ENCODE measurements around the gene BOK. TPM values are rescaled to one million over a fixed set of nuclear protein-coding genes. Genes with fewer than 3 reads are reported as not detected.

The BOK gene
- total and polyA plus RNA-seq, 2 of the 13 experiments (the other 11 are each of a cell fraction or from before 2014, with no cell fraction given): 35.5 to 39.2 TPM

DNA sequence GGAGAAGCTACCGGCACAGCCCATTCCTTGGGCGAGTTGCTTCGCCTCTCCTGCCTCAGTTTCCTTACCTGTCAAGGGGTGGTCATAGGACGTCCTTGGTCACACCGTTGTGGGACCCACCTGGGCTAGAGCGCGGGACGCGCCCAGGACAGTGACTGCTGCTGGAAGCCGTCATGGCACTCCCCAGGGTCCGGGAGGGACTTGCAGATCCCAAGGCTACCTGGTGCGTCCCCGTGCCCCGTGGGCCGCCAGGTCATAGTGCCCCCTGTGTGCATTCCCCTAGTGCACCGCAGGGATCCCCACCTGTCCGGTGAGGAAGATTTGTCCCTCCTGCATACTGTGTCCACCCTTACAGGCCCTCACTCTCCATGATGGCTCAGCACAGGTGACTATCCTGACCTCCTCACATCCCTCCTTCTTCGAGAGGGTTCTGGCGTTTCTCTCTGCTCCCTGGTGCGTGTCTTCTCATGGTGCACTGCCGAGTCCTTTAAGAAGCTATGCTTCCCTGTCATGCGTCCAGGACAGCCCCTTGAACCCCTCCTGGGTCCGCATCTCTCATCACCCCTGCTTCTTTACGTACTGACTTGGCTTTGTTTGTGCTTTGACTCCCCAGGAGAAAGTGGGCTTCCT lies 49.3 kb upstream of the BOK start:
- POLR2A ChIA-PET: no interaction called here
- ATAC-seq (no peak), DNase-seq (ENCODE audit: low spot score) (no peak), FAIRE-seq (no peak)
- BruUV-seq (replicated peaks): TSS peak; percentile 55
- in situ Hi-C loops (cut with HindIII; ENCODE audit: extremely low pct_ligation_motif_present, low pct_unique_long_range_greater_than_20kb) (no loop called here), intact Hi-C loops (cut with micrococcal nuclease; ENCODE audit: unreplicated experiment) (loop anchor here (10.0 kb wide), 1 partner anchor 154 kb away; the partner anchor contains the start of gene FARP2)
- H2AFZ ChIP-seq (ENCODE audit: low read length): no peak overlapping the region
- peaks cover 58% of the 10 kb centered on the region for H3K4me1 ChIP-seq (ENCODE audit: insufficient read depth, low read length)
- H3K9ac ChIP-seq (ENCODE audit: insufficient read depth, low read depth, low read length): peak overlapping the region; percentile 57
- H3K4me3 ChIP-seq (replicated peaks in 1 of 3; ENCODE audit: insufficient read depth in 1 of 3, low read depth in 2 of 3, low read length in 3 of 3): peak overlapping the region in 1 of 3 experiments; percentile 47; a peak in 3 of 6 replicates
- peaks cover 36% of the 10 kb centered on the region for H3K79me2 ChIP-seq (ENCODE audit: insufficient read depth, low read length)
- H4K20me1 ChIP-seq (ENCODE audit: insufficient read depth, low read length): peaks cover 28% of the 10 kb centered on the region; the same call in 1 of the 2 replicates
- WGBS (ENCODE audit: low lambda C conversion rate): 89% methylated on average over 24 of the region's 24 CpGs
- H3K9me3 ChIP-seq (ENCODE audit: low read length): no peaks in the 10 kb centered on the region
- CTCF ChIA-PET (ENCODE audit: low intra/inter-chr PET ratio, low total read pairs): no interaction called here
- H3K27me3 ChIP-seq (ENCODE audit: control insufficient read depth in 1 of 2, insufficient read depth in 2 of 2, low read length in 2 of 2): no peaks in the 10 kb centered on the region
- H3K4me2 ChIP-seq (ENCODE audit: low read depth, low read length): peak overlapping the region; percentile 52
- peak overlapping the region; percentile 59 for H3K27ac ChIP-seq (ENCODE audit: extremely low read length, insufficient read depth, low read length)
- peaks cover 0 to 5% of the 10 kb centered on the region in 2 experiments; a peak in 4 of 5 replicates for H3K36me3 ChIP-seq (replicated peaks in 1 of 2; ENCODE audit: control insufficient read depth in 1 of 2, insufficient read depth in 2 of 2, low read length in 2 of 2)
- TF ChIP-seq DNMT1 (CRISPR knock-in tag; IDR thresholded peaks at IDR 0.05) (peak; percentile 92; the same call in 1 of the 2 replicates), ZSCAN9 (CRISPR knock-in tag; IDR thresholded peaks at IDR 0.05; ENCODE audit: borderline replicate concordance) (no peak), ZNF296 (CRISPR knock-in tag; conservative IDR thresholded peaks at IDR 0.05) (0 out of 2 replicates have a peak, but pooled peaks have one; percentile 4), CHD4 (IDR thresholded peaks at IDR 0.05; ENCODE audit: borderline replicate concordance, low read length) (peak; percentile 49; the same call in 1 of the 2 replicates), SALL2 (CRISPR knock-in tag; IDR thresholded peaks at IDR 0.05) (no peak), KLF12 (CRISPR knock-in tag; IDR thresholded peaks at IDR 0.05; ENCODE audit: borderline replicate concordance) (no peak), ZNF816 (CRISPR knock-in tag; IDR thresholded peaks at IDR 0.05; ENCODE audit: borderline replicate concordance) (peak; percentile 91; the same call in 1 of the 2 replicates), ZFAT (CRISPR knock-in tag; conservative IDR thresholded peaks at IDR 0.05) (0 out of 2 replicates have a peak, but pooled peaks have one; percentile 6), RXRA (CRISPR knock-in tag; IDR thresholded peaks at IDR 0.05) (peak; percentile 1; the same call in 1 of the 2 replicates), ZSCAN29 (CRISPR knock-in tag; conservative IDR thresholded peaks at IDR 0.05) (no peak), ZFP41 (CRISPR knock-in tag; IDR thresholded peaks at IDR 0.05; ENCODE audit: borderline replicate concordance) (no peak), KDM2A (CRISPR knock-in tag; IDR thresholded peaks at IDR 0.05; ENCODE audit: borderline replicate concordance, low read depth) (no peak), ZNF670 (CRISPR knock-in tag; IDR thresholded peaks at IDR 0.05; ENCODE audit: borderline replicate concordance) (0 out of 2 replicates have a peak, but pooled peaks have one; percentile 71), ZNF629 (CRISPR knock-in tag; conservative IDR thresholded peaks at IDR 0.05) (no peak), POLR2AphosphoS5 (IDR thresholded peaks at IDR 0.05; ENCODE audit: low read depth, low read length) (peak; percentile 0; the same call in 1 of the 2 replicates), NRL (CRISPR knock-in tag; IDR thresholded peaks at IDR 0.05; ENCODE audit: borderline replicate concordance) (no peak), NFRKB (IDR thresholded peaks at IDR 0.05) (no peak)
- TF ChIP-seq, protein P1, sequence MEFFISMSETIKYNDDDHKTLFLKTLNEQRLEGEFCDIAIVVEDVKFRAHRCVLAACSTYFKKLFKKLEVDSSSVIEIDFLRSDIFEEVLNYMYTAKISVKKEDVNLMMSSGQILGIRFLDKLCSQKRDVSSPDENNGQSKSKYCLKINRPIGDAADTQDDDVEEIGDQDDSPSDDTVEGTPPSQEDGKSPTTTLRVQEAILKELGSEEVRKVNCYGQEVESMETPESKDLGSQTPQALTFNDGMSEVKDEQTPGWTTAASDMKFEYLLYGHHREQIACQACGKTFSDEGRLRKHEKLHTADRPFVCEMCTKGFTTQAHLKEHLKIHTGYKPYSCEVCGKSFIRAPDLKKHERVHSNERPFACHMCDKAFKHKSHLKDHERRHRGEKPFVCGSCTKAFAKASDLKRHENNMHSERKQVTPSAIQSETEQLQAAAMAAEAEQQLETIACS (CRISPR knock-in tag; IDR thresholded peaks at IDR 0.05): no peak
- TF ChIP-seq, protein P2, sequence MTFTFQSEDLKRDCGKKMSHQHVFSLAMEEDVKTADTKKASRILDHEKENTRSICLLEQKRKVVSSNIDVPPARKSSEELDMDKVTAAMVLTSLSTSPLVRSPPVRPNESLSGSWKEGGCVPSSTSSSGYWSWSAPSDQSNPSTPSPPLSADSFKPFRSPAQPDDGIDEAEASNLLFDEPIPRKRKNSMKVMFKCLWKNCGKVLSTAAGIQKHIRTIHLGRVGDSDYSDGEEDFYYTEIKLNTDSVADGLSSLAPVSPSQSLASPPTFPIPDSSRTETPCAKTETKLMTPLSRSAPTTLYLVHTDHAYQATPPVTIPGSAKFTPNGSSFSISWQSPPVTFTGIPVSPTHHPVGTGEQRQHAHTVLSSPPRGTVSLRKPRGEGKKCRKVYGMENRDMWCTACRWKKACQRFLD (CRISPR knock-in tag; IDR thresholded peaks at IDR 0.05; ENCODE audit: borderline replicate concordance): no peak
- TF ChIP-seq, protein P3, sequence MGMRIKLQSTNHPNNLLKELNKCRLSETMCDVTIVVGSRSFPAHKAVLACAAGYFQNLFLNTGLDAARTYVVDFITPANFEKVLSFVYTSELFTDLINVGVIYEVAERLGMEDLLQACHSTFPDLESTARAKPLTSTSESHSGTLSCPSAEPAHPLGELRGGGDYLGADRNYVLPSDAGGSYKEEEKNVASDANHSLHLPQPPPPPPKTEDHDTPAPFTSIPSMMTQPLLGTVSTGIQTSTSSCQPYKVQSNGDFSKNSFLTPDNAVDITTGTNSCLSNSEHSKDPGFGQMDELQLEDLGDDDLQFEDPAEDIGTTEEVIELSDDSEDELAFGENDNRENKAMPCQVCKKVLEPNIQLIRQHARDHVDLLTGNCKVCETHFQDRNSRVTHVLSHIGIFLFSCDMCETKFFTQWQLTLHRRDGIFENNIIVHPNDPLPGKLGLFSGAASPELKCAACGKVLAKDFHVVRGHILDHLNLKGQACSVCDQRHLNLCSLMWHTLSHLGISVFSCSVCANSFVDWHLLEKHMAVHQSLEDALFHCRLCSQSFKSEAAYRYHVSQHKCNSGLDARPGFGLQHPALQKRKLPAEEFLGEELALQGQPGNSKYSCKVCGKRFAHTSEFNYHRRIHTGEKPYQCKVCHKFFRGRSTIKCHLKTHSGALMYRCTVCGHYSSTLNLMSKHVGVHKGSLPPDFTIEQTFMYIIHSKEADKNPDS (CRISPR knock-in tag; IDR thresholded peaks at IDR 0.05): peak; percentile 80
